Bronchial epithelial cell (primary cell): ENCODE results near the gene NSA2. TPM values are rescaled to one million over a fixed set of nuclear protein-coding genes. Genes with fewer than 3 reads are reported as not detected.
"Not testable (repeated sequence)": the region's sequence is repeated elsewhere in the genome, so short reads cannot be mapped to it uniquely, and the experiment has no call there.

Experiments used
- DNase-seq: peaks from one replicate; pipeline ENCODE4 v3.0.0-alpha.2; 2010; ENCODE audit warnings: low read depth
- FAIRE-seq: peaks from 2 replicates; lab custom pipeline; 2011; peaks lifted over from hg19 to GRCh38; lab: Jason Lieb, UNC
- H3K27me3 ChIP-seq: 2 replicates; pipeline ENCODE4 v1.5.1; 2011; ENCODE audit warnings: low read length; ENCODE audit not compliant: control insufficient read depth, insufficient read depth
- H3K36me3 ChIP-seq: 2 replicates; pipeline ENCODE4 v1.5.1; 2011; ENCODE audit warnings: low read length; ENCODE audit not compliant: control insufficient read depth, insufficient read depth
- H3K4me3 ChIP-seq: 2 replicates; pipeline ENCODE4 v1.5.1; 2011; ENCODE audit warnings: mild to moderate bottlenecking, low read depth, low read length, control low read depth
- CTCF ChIP-seq: IDR thresholded peaks from 2 replicates; pipeline ENCODE4 v1.5.1; 2011; ENCODE audit warnings: mild to moderate bottlenecking, moderate library complexity, low read length, control low read depth, inconsistent platforms; ENCODE audit not compliant: insufficient read depth, severe bottlenecking
- total RNA-seq: library from RNA; depleted of rRNA; stranded (reverse); fragments of >200 nt; gene quantifications from 2 replicates; pipeline ENCODE4 v1.2.1, GENCODE V29; 2014

Gene NSA2
- total RNA-seq, result 77.9 and 99.9 TPM in 2 replicates

- peak within 1 kb of the TSS; percentile 64 for H3K4me3 ChIP-seq
- peaks cover 1% of the 10 kb centered on the region for H3K36me3 ChIP-seq
- FAIRE-seq (peak; percentile 73), DNase-seq (peak; percentile 84)
- no peak for TF ChIP-seq CTCF
- no peaks in the 10 kb centered on the region for H3K27me3 ChIP-seq
These were observed at the start of gene NSA2, which contains the start of gene GFM2 for GRCh38 chr5:74766849-74767578. Gene NSA2 (plus strand): TSS chr5:74767249. CDS start chr5:74767361, 112 bp downstream. Gene GFM2 (minus strand): TSS chr5:74767117. CDS start chr5:74763742, 3,375 bp downstream.

GRCh38 chr5:74717596-74717995 lies 49.5 kb upstream of the NSA2 start:
- H3K27me3 ChIP-seq, result no peaks in the 10 kb centered on the region
- peaks cover 6% of the 10 kb centered on the region for H3K36me3 ChIP-seq
- H3K4me3 ChIP-seq, result no peak overlapping the region
- DNase-seq (no peak), FAIRE-seq (no peak)
- no peak for TF ChIP-seq CTCF

- H3K4me3 ChIP-seq, result no peak overlapping the region
- DNase-seq (no peak), FAIRE-seq (no peak)
- TF ChIP-seq CTCF, result no peak
- peaks cover 7% of the 10 kb centered on the region for H3K36me3 ChIP-seq
- no peaks in the 10 kb centered on the region for H3K27me3 ChIP-seq
These were observed 44.8 kb upstream of the NSA2 start for GRCh38 chr5:74722271-74722670.

GRCh38 chr5:74725331-74725730 lies 41.7 kb upstream of the NSA2 start:
- no peak for TF ChIP-seq CTCF
- no peak overlapping the region for H3K4me3 ChIP-seq
- peaks cover 5% of the 10 kb centered on the region for H3K36me3 ChIP-seq
- no peak for FAIRE-seq
- no peak for DNase-seq
- no peaks in the 10 kb centered on the region for H3K27me3 ChIP-seq

- no peak for DNase-seq
- no peak for FAIRE-seq
- peaks cover 9% of the 10 kb centered on the region for H3K36me3 ChIP-seq
- no peak overlapping the region for H3K4me3 ChIP-seq
- no peaks in the 10 kb centered on the region for H3K27me3 ChIP-seq
- no peak for TF ChIP-seq CTCF
These were observed 30.3 kb upstream of the NSA2 start for GRCh38 chr5:74736759-74737158.

- TF ChIP-seq CTCF, result no peak
- H3K27me3 ChIP-seq, result no peaks in the 10 kb centered on the region
- peaks cover 7% of the 10 kb centered on the region for H3K36me3 ChIP-seq
- DNase-seq (no peak), FAIRE-seq (no peak)
- no peak overlapping the region for H3K4me3 ChIP-seq
These were observed 28.6 kb upstream of the NSA2 start for GRCh38 chr5:74738406-74738805.

GRCh38 chr5:74748742-74749141 lies 18.3 kb upstream of the NSA2 start:
- DNase-seq, FAIRE-seq, H3K4me3 ChIP-seq, H3K36me3 ChIP-seq, H3K27me3 ChIP-seq: not testable (repeated sequence)
